SK-N-SH (cell line): Measurements from ENCODE around the gene CHRM1. TPM values are rescaled to one million over a fixed set of nuclear protein-coding genes. Genes with fewer than 3 reads are reported as not detected.

Source experiments
- CTCF ChIA-PET: fragments of 300-600, 350-600 bp; formaldehyde crosslinking; extraction: SDS; loops from one replicate; lab custom pipeline; 2021; lab: Yijun Ruan, JAX
- POLR2A ChIA-PET: fragments of 350-600 bp; sonication (Branson Sonifier 250); formaldehyde crosslinking; extraction: SDS; loops from one replicate; lab custom pipeline; 2020; ENCODE audit warnings: antibody characterized with exemption, inconsistent platforms; lab: Yijun Ruan, JAX
- DNase-seq: peaks from one replicate; pipeline ENCODE4 v3.0.0; 2012
- H2AFZ ChIP-seq: fragments of 200-600 bp; sonication (generic); 2 replicates; pipeline ENCODE4 v1.8.1; 2016; ENCODE audit warnings: antibody characterized with exemption, mild to moderate bottlenecking, low read depth
- H3F3A ChIP-seq: fragments of 200-600 bp; sonication (generic); replicated peaks from 2 replicates; pipeline ENCODE3; 2016; ENCODE audit warnings: antibody characterized with exemption, mild to moderate bottlenecking; ENCODE audit not compliant: insufficient read depth
- H3K27ac ChIP-seq, 2 experiments: fragments of 200-500 bp in 1 of 2; fragments of 200-600 bp in 1 of 2; sonication (Bioruptor generic) in 1 of 2; sonication (generic), shearing (Covaris generic) in 1 of 2; 2 replicates each; pipeline versions ENCODE4 v1.5.1 to v1.6.1; 2014 to 2016; ENCODE audit warnings: low read depth in 2 of 2, inconsistent platforms in 1 of 2, low read length in 1 of 2, mild to moderate bottlenecking in 1 of 2, mixed read lengths in 1 of 2
- H3K27me3 ChIP-seq: fragments of 200-600 bp; sonication (generic), shearing (Covaris generic); 2 replicates; pipeline ENCODE4 v1.6.1; 2016; ENCODE audit warnings: mixed run types; ENCODE audit not compliant: insufficient read depth
- H3K36me3 ChIP-seq, 2 experiments: fragments of 200-500 bp in 1 of 2; fragments of 200-600 bp in 1 of 2; sonication (Bioruptor generic) in 1 of 2; sonication (generic) in 1 of 2; replicated peaks in 1 of 2; 2 replicates each; pipeline versions ENCODE3 to v1.5.1; 2014 to 2016; ENCODE audit warnings: low read length in 1 of 2, mild to moderate bottlenecking in 1 of 2; ENCODE audit not compliant: insufficient read depth in 2 of 2, control insufficient read depth in 1 of 2
- H3K4me1 ChIP-seq, 2 experiments: fragments of 200-500 bp in 1 of 2; fragments of 200-600 bp in 1 of 2; sonication (Bioruptor generic) in 1 of 2; sonication (generic), shearing (Covaris generic) in 1 of 2; 2 replicates each; pipeline versions ENCODE4 v1.5.1 to v1.6.1; 2014 to 2016; ENCODE audit warnings: low read depth in 1 of 2, low read length in 1 of 2, mixed run types in 1 of 2; ENCODE audit not compliant: insufficient read depth in 2 of 2, control insufficient read depth in 1 of 2
- H3K4me2 ChIP-seq: fragments of 200-600 bp; sonication (generic), shearing (Covaris generic); 2 replicates; pipeline ENCODE4 v1.6.1; 2017; ENCODE audit warnings: mixed run types
- H3K4me3 ChIP-seq, 2 experiments: fragments of 200-500 bp in 1 of 2; fragments of 200-600 bp in 1 of 2; sonication (Bioruptor generic) in 1 of 2; sonication (generic), shearing (Covaris generic) in 1 of 2; 2 replicates each; pipeline versions ENCODE4 v1.5.1 to v1.8.1; 2014 to 2016; ENCODE audit warnings: low read depth in 2 of 2, inconsistent platforms in 1 of 2, low read length in 1 of 2, mild to moderate bottlenecking in 1 of 2, mixed read lengths in 1 of 2, moderate library complexity in 1 of 2
- H3K79me2 ChIP-seq: fragments of 200-600 bp; sonication (generic); 2 replicates; pipeline ENCODE4 v1.8.1; 2017; ENCODE audit warnings: mild to moderate bottlenecking; ENCODE audit not compliant: insufficient read depth
- H3K9ac ChIP-seq: fragments of 200-600 bp; sonication (generic); 2 replicates; pipeline ENCODE4 v1.6.1; 2017; ENCODE audit warnings: mixed run types
- H3K9me2 ChIP-seq: fragments of 200-600 bp; sonication (generic); 2 replicates; pipeline ENCODE4 v1.6.1; 2017; ENCODE audit warnings: mixed run types
- H3K9me3 ChIP-seq: fragments of 200-600 bp; sonication (generic); 2 replicates; pipeline ENCODE4 v1.6.1; 2017; ENCODE audit warnings: mixed run types, mild to moderate bottlenecking, moderate library complexity
- H4K20me1 ChIP-seq: fragments of 200-600 bp; sonication (generic); 2 replicates; pipeline ENCODE4 v1.6.1; 2017; ENCODE audit warnings: mild to moderate bottlenecking, mixed run types; ENCODE audit not compliant: insufficient read depth
- ELF1 ChIP-seq: IDR thresholded peaks from 2 replicates; pipeline ENCODE4 v1.4.0; 2012
- EP300 ChIP-seq, 2 experiments: IDR thresholded peaks; 2 replicates each; pipeline versions ENCODE4 v1.4.0 to v1.6.1; 2012; ENCODE audit warnings: borderline replicate concordance in 1 of 2, low read depth in 1 of 2, low read length in 1 of 2
- EZH2phosphoT487 ChIP-seq: fragments of 200-600 bp; sonication (generic); IDR thresholded peaks from 2 replicates; pipeline ENCODE4 v1.6.1; 2017; ENCODE audit warnings: low read depth, mixed run types, mild to moderate bottlenecking, antibody characterized with exemption, moderate library complexity, borderline replicate concordance
- FOXJ3 ChIP-seq: sonication (generic); formaldehyde crosslinking; IDR thresholded peaks from 2 replicates; pipeline ENCODE4 v1.5.1; 2020; ENCODE audit warnings: mild to moderate bottlenecking, missing genetic modification reagents
- FOXM1 ChIP-seq: IDR thresholded peaks from 2 replicates; pipeline ENCODE4 v1.4.0; 2012; ENCODE audit warnings: low read depth, mild to moderate bottlenecking
- JUND ChIP-seq: IDR thresholded peaks from 2 replicates; pipeline ENCODE4 v1.4.0; 2012
- MXI1 ChIP-seq: IDR thresholded peaks from 2 replicates; pipeline ENCODE4 v1.6.1; 2012; ENCODE audit warnings: mild to moderate bottlenecking, low read depth, low read length, improper control_type of control experiment
- NFIC ChIP-seq: IDR thresholded peaks from 2 replicates; pipeline ENCODE4 v1.4.0; 2012; ENCODE audit warnings: borderline replicate concordance
- NRF1 ChIP-seq: IDR thresholded peaks from 2 replicates; pipeline ENCODE4 v1.6.1; 2012; ENCODE audit warnings: low read depth, mild to moderate bottlenecking, low read length
- RAD21 ChIP-seq: IDR thresholded peaks from 2 replicates; pipeline ENCODE4 v1.6.1; 2012; ENCODE audit warnings: mild to moderate bottlenecking, low read length
- REST ChIP-seq: IDR thresholded peaks from 2 replicates; pipeline ENCODE4 v1.6.1; 2012; ENCODE audit warnings: mild to moderate bottlenecking, low read depth, low read length, moderate library complexity
- RFX5 ChIP-seq: IDR thresholded peaks from 2 replicates; pipeline ENCODE4 v1.6.1; 2012; ENCODE audit warnings: mild to moderate bottlenecking, improper control_type of control experiment, low read length
- SMC3 ChIP-seq: IDR thresholded peaks from 2 replicates; pipeline ENCODE4 v1.6.1; 2012; ENCODE audit warnings: low read depth, low read length, improper control_type of control experiment
- TAF1 ChIP-seq: IDR thresholded peaks from 2 replicates; pipeline ENCODE4 v1.6.1; 2012; ENCODE audit warnings: low read depth, mild to moderate bottlenecking, low read length, moderate library complexity, borderline replicate concordance
- TCF12 ChIP-seq: IDR thresholded peaks from 2 replicates; pipeline ENCODE4 v1.4.0; 2012
- TEAD4 ChIP-seq: IDR thresholded peaks from 2 replicates; pipeline ENCODE4 v1.4.0; 2012; ENCODE audit warnings: mild to moderate bottlenecking, borderline replicate concordance; ENCODE audit not compliant: insufficient read depth
- WGBS: methylation state at CpG from one replicate; pipeline ENCODE4 v1.1.6; 2017; ENCODE audit warnings: low lambda C conversion rate; 5-methylcytosine and 5-hydroxymethylcytosine counted together
- polyA plus RNA-seq, 3 experiments: library from polyadenylated mRNA; depleted of rRNA; stranded (reverse); fragments of >200 nt; gene quantifications; 2 replicates each; pipeline ENCODE4 v1.2.3, GENCODE V29; 2012
- TF ChIP-seq, protein P1 (sequence below): IDR thresholded peaks from 2 replicates; pipeline ENCODE4 v1.4.0; 2012; ENCODE audit warnings: low read depth, borderline replicate concordance
- TF ChIP-seq, protein P2 (sequence below): fragments of 150-350 bp; IDR thresholded peaks from 2 replicates; pipeline ENCODE4 v1.6.1; 2017; ENCODE audit warnings: antibody characterized with exemption, low read length, low read depth, borderline replicate concordance
- TF ChIP-seq, protein P3 (sequence below): fragments of 150-350 bp; IDR thresholded peaks from 2 replicates; pipeline ENCODE4 v1.6.1; 2016; ENCODE audit warnings: mild to moderate bottlenecking, low read depth, low read length

The CHRM1 gene
- polyA plus RNA-seq, 1 of the 3 experiments (the other 2 are of a cell fraction): not detected

DNA sequence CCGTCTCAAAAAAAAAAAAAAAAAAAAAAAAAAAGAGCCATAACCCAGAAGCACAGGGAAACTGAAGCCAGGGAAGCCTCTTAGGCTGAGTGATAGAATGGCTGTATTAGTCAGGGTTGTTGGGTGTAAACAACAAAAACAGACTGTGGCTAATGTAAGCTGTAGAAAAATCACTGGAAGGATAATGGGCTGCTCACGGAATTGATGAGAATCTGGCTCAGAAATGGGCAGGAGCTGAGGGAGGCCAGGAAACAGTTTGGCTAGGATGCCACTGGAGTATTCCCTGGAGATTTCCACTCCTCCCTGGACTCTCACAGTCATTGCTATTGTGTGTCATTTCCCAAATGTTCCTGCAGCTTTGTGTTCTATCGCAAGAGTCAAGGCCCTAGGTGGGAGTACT lies 41.2 kb upstream of the CHRM1 start:
- ChIA-PET CTCF (interaction anchor here (0.8 to 1.3 kb wide), 4 partner anchors 13 to 176 kb away, joined by 3 to 6 read pairs (median 4); no protein-coding TSS in a partner anchor), POLR2A (no interaction called here)
- no peak for DNase-seq

GRCh38 chr11:62961017-62961570 lies 39.9 kb upstream of the CHRM1 start:
- Histone ChIP-seq H3K9me3 (no peaks in the 10 kb centered on the region), H3K9me2 (no peaks in the 10 kb centered on the region), H3K9ac (no peak overlapping the region), H3K4me1 (no peaks in the 10 kb centered on the region), H3K36me3 (no peaks in the 10 kb centered on the region), H3F3A (no peaks in the 10 kb centered on the region), H3K4me2 (no peak overlapping the region), H3K79me2 (no peaks in the 10 kb centered on the region), H3K4me3 (no peak overlapping the region), H3K27me3 (no peaks in the 10 kb centered on the region), H3K27ac (no peak overlapping the region), H4K20me1 (no peaks in the 10 kb centered on the region), H2AFZ (no peak overlapping the region)
- ChIA-PET CTCF (no interaction called here), POLR2A (no interaction called here)
- DNase-seq: no peak
- WGBS: 48% methylated on average over 4 of the region's 4 CpGs
- TF ChIP-seq, protein P1, sequence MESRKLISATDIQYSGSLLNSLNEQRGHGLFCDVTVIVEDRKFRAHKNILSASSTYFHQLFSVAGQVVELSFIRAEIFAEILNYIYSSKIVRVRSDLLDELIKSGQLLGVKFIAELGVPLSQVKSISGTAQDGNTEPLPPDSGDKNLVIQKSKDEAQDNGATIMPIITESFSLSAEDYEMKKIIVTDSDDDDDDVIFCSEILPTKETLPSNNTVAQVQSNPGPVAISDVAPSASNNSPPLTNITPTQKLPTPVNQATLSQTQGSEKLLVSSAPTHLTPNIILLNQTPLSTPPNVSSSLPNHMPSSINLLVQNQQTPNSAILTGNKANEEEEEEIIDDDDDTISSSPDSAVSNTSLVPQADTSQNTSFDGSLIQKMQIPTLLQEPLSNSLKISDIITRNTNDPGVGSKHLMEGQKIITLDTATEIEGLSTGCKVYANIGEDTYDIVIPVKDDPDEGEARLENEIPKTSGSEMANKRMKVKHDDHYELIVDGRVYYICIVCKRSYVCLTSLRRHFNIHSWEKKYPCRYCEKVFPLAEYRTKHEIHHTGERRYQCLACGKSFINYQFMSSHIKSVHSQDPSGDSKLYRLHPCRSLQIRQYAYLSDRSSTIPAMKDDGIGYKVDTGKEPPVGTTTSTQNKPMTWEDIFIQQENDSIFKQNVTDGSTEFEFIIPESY: no peak
- TF ChIP-seq NFIC (no peak), ELF1 (no peak), EP300 (IDR thresholded peaks at IDR 0.05; ENCODE audit: borderline replicate concordance in 1 of 2, low read depth in 1 of 2, low read length in 1 of 2) (no peak), JUND (no peak), RFX5 (no peak), FOXM1 (no peak), FOXJ3 (no peak), SMC3 (no peak)
- TF ChIP-seq, protein P2, sequence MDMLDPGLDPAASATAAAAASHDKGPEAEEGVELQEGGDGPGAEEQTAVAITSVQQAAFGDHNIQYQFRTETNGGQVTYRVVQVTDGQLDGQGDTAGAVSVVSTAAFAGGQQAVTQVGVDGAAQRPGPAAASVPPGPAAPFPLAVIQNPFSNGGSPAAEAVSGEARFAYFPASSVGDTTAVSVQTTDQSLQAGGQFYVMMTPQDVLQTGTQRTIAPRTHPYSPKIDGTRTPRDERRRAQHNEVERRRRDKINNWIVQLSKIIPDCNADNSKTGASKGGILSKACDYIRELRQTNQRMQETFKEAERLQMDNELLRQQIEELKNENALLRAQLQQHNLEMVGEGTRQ: no peak
- TF ChIP-seq, protein P3, sequence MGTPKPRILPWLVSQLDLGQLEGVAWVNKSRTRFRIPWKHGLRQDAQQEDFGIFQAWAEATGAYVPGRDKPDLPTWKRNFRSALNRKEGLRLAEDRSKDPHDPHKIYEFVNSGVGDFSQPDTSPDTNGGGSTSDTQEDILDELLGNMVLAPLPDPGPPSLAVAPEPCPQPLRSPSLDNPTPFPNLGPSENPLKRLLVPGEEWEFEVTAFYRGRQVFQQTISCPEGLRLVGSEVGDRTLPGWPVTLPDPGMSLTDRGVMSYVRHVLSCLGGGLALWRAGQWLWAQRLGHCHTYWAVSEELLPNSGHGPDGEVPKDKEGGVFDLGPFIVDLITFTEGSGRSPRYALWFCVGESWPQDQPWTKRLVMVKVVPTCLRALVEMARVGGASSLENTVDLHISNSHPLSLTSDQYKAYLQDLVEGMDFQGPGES: no peak

More for the DNA sequence above, 41.2 kb upstream of the CHRM1 start:
- Histone ChIP-seq H3K9me3 (no peaks in the 10 kb centered on the region), H3K36me3 (no peaks in the 10 kb centered on the region), H3F3A (no peaks in the 10 kb centered on the region), H2AFZ (no peak overlapping the region), H3K79me2 (no peaks in the 10 kb centered on the region), H4K20me1 (no peaks in the 10 kb centered on the region), H3K9ac (no peak overlapping the region), H3K9me2 (no peaks in the 10 kb centered on the region), H3K4me3 (no peak overlapping the region), H3K4me1 (no peaks in the 10 kb centered on the region), H3K27ac (no peak overlapping the region), H3K27me3 (no peaks in the 10 kb centered on the region), H3K4me2 (no peak overlapping the region)
- WGBS: 84% methylated on average over 2 of the region's 3 CpGs
- TF ChIP-seq REST (no peak), FOXM1 (no peak), ELF1 (no peak), NRF1 (no peak), MXI1 (no peak), RAD21 (no peak), FOXJ3 (no peak), NFIC (no peak), TEAD4 (no peak), TAF1 (no peak), TCF12 (no peak), EZH2phosphoT487 (no peak)
